Prostate gland (tissue), 2 donors: Measurements from ENCODE around the gene AP3D1.

ENCODE experiments used
- CTCF ChIP-seq, 4 experiments: fragments of 200-600 bp in 2 of 4; fragments of 450-650 bp in 2 of 4; sonication (generic) in 2 of 4; IDR thresholded peaks; 1 replicate in 3 of 4; 2 replicates in 1 of 4; pipeline ENCODE4 v1.5.1; 2016 to 2019; ENCODE audit warnings: antibody characterized with exemption in 4 of 4, mild to moderate bottlenecking in 2 of 4, moderate library complexity in 2 of 4
- POLR2A ChIP-seq: fragments of 450-650 bp; IDR thresholded peaks from one replicate; pipeline ENCODE4 v1.6.1; 2016; ENCODE audit warnings: antibody characterized with exemption, mild to moderate bottlenecking
- POLR2AphosphoS5 ChIP-seq: sonication (generic); formaldehyde crosslinking; IDR thresholded peaks from one replicate; pipeline ENCODE4 v1.6.1; 2017; ENCODE audit warnings: antibody characterized with exemption

GRCh38 chr19:2070986-2071673, 80.2 kb downstream of the AP3D1 start:
- TF ChIP-seq POLR2AphosphoS5 (no peak), CTCF (IDR thresholded peaks at IDR 0.05) (no peak), POLR2A (no peak)
